ENCODE data around the gene GDF11. TPM values are rescaled to one million over a fixed set of nuclear protein-coding genes. Genes with fewer than 3 reads are reported as not detected.

GDF11 gene
- total and polyA plus RNA-seq, 7 experiments from 2014 or later, result 0.79 to 16.2 (median 6.9) TPM

DNA sequence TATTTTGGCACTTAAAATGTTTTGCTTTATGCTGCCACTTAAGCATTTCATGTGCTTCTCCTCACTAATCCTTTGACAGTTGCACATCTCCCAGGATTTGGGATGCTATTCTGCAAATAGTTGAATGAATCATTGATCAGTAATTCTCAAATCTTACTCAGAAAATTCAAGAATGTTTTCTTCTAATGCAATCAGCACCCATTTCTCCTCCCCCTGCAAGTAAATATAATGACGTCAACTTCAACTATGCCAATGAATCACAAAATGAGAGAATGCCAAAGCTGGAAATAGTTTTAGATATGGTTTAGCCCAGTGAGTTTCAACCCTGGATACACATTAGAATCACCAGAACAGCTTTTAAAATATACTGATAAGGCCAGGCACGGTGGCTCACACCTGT is 29.2 kb upstream of the GDF11 start:
- POLR2A ChIA-PET, result no interaction called here
- intact Hi-C loops (cut with micrococcal nuclease), result no loop called here
- peaks cover 0 to 7% (median 0%) of the 10 kb centered on the region in 11 donors for H3K9me3 Mint-ChIP-seq

DNA sequence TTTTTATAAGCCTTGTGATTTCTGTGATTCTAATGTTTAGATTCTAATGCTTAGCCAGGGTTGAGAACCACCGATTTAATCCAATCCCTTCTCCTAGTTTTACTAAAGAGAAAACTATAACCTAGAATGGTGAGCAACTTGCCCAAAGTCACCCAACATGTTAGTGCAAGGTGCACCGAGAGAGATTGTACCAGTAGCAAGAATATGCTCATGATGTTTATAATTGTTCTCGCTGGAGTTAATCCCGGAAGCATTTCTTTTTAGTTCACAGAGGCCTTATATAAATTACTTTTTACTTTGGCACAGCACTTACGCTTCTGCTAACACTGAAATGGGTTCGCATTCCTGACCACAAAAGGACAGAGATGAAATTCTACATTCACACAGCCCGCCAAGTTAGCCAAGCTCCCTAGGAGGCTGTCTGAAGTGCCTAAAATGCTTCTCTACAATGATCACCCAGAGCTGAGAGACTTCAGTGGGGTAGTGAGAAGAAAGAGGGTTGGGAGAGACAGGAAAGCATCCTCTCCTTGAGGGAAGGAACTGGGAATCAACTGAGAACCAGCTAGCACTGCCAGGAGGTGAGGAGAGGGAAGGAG is 27.7 kb upstream of the GDF11 start:
- Histone ChIP-seq H3K36me3 (ENCODE audit: control insufficient read depth in 2 of 3, insufficient read depth in 3 of 3, low read length in 3 of 3) (peaks cover 0 to 14% (median 5%) of the 10 kb centered on the region in 3 experiments), H3K9me3 (ENCODE audit: control insufficient read depth in 2 of 3, low read length in 3 of 3) (no peaks in the 10 kb centered on the region), H3K4me1 (ENCODE audit: control insufficient read depth in 2 of 2, insufficient read depth in 2 of 2, low read length in 2 of 2) (peaks cover 17 to 19% of the 10 kb centered on the region in 2 donors), H3K27ac (ENCODE audit: low read depth, low read length) (peak overlapping the region; percentile 92), H3K4me3 (ENCODE audit: low read length) (peak overlapping the region; percentile 96), H3K27me3 (ENCODE audit: control insufficient read depth in 2 of 2, insufficient read depth in 2 of 2, low read length in 2 of 2) (no peaks in the 10 kb centered on the region)
- H3K9me3 Mint-ChIP-seq, result peaks cover 0 to 7% (median 0%) of the 10 kb centered on the region in 11 donors
- CTCF ChIA-PET, result interaction anchor here (0.5 to 7.5 kb wide), 3 partner anchors 23 to 364 kb away, joined by 3 to 46 read pairs (median 5); no protein-coding TSS in a partner anchor
- H3K27me3 Mint-ChIP-seq, result peaks cover 0 to 28% (median 0%) of the 10 kb centered on the region in 5 donors
- H3K27ac Mint-ChIP-seq, result peak overlapping the region; percentile 91 to 98 (median 97)
- POLR2A ChIA-PET, result interaction anchor here (0.6 to 2.9 kb wide), 15 partner anchors 9 to 1468 kb away, joined by 3 to 24 read pairs (median 4); partner anchors contain the start of genes CD63, ORMDL2, RAB5B and SARNP
- no peak for ATAC-seq
- peaks cover 15 to 40% (median 35%) of the 10 kb centered on the region in 7 donors for H3K4me1 Mint-ChIP-seq
- intact Hi-C loops (cut with micrococcal nuclease), result loop anchor here in 1 of 2 donors (5.0 kb wide), 1 partner anchor 972 kb away; the partner anchor contains the start of gene PTGES3
- peak overlapping the region; percentile 83 to 98 (median 94) for H3K4me3 Mint-ChIP-seq
- DNase-seq, result no peak
- peaks cover 0 to 2% (median 0%) of the 10 kb centered on the region in 5 donors for H3K36me3 Mint-ChIP-seq

More for the DNA sequence above, 29.2 kb upstream of the GDF11 start:
- Mint-ChIP-seq H3K27ac (no peak overlapping the region), H3K27me3 (peaks cover 0 to 42% (median 12%) of the 10 kb centered on the region in 5 donors), H3K36me3 (no peaks in the 10 kb centered on the region), H3K4me3 (peak overlapping the region in 1 of 10 donors; percentile 9), H3K4me1 (peaks cover 21 to 42% (median 38%) of the 10 kb centered on the region in 7 donors)
- Histone ChIP-seq H3K9me3 (ENCODE audit: control insufficient read depth in 2 of 3, low read length in 3 of 3) (no peaks in the 10 kb centered on the region), H3K27me3 (ENCODE audit: control insufficient read depth in 2 of 2, insufficient read depth in 2 of 2, low read length in 2 of 2) (no peaks in the 10 kb centered on the region), H3K4me3 (ENCODE audit: low read length) (no peak overlapping the region), H3K4me1 (ENCODE audit: control insufficient read depth in 2 of 2, insufficient read depth in 2 of 2, low read length in 2 of 2) (peaks cover 15 to 19% of the 10 kb centered on the region in 2 donors), H3K27ac (ENCODE audit: low read depth, low read length) (no peak overlapping the region), H3K36me3 (ENCODE audit: control insufficient read depth in 2 of 3, insufficient read depth in 3 of 3, low read length in 3 of 3) (peaks cover 0 to 4% (median 2%) of the 10 kb centered on the region in 3 experiments)
- CTCF ChIA-PET, result no interaction called here
- no peak for ATAC-seq
- no peak for DNase-seq

DNA sequence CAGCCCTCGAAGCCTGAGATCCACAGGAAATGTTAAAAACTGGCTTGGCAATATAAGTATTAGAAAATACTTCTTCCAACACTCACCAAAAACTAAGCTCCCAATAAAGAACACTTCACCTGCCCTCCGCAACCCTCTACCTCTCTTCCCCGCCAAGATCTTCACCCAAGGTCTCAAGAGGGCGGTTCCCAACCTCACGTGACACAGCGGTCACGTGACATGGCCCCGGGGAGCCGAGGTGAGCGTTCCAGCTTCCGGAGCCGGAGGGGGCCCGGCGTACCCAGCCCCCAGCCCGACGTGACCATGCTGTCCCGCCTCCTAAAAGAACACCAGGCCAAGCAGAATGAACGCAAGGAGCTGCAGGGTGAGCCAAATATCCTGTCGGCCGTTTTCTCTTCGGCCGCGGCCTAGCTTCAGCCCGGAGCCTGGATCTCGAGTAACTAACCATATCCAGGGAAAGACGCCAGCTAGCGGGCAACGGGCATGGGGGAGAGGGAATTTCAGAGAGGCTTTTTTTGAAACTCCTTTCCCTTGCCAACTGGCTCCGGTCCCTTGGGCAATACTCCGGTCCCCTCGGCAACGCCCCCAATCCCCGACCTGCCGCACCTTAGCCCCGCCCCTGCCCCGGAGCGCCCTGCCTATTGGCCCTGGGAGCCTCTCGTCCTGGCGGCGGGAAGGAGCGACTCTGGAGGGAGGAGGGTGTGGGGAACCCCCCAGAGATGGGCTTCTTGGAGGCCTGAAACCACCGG is 26.9 kb upstream of the GDF11 start, which contains the start of gene BLOC1S1:
TSS of gene BLOC1S1 (plus strand) at position 214 of the 749 bp plus-strand sequence. CDS start at position 220, 6 bp downstream.
- DNase-seq (peak; percentile 82 to 95 (median 90)), ATAC-seq (peak; percentile 96)
- Histone ChIP-seq H3K4me1 (ENCODE audit: control insufficient read depth in 2 of 2, insufficient read depth in 2 of 2, low read length in 2 of 2) (peaks cover 19 to 23% of the 10 kb centered on the region in 2 donors), H3K4me3 (ENCODE audit: low read length) (peak within 1 kb of the TSS; percentile 96), H3K9me3 (ENCODE audit: control insufficient read depth in 2 of 3, low read length in 3 of 3) (no peaks in the 10 kb centered on the region), H3K27ac (ENCODE audit: low read depth, low read length) (peak within 1 kb of the TSS; percentile 92), H3K27me3 (ENCODE audit: control insufficient read depth in 2 of 2, insufficient read depth in 2 of 2, low read length in 2 of 2) (no peaks in the 10 kb centered on the region), H3K36me3 (ENCODE audit: control insufficient read depth in 2 of 3, insufficient read depth in 3 of 3, low read length in 3 of 3) (peaks cover 0 to 18% (median 7%) of the 10 kb centered on the region in 3 experiments)
- Mint-ChIP-seq H3K27me3 (peaks cover 0 to 21% (median 0%) of the 10 kb centered on the region in 5 donors), H3K4me3 (peak within 1 kb of the TSS; percentile 83 to 98 (median 94)), H3K9me3 (peaks cover 0 to 7% (median 0%) of the 10 kb centered on the region in 11 donors), H3K4me1 (peaks cover 15 to 41% (median 36%) of the 10 kb centered on the region in 7 donors), H3K36me3 (peaks cover 0 to 2% (median 0%) of the 10 kb centered on the region in 5 donors), H3K27ac (peak within 1 kb of the TSS; percentile 91 to 98 (median 97))
- intact Hi-C loops (cut with micrococcal nuclease), result loop anchor here (1.0 to 5.0 kb wide), 8 partner anchors 8 to 971 kb away; partner anchors contain the start of genes CD63 (in 2 of the 2), PTGES3 (in 1 of the 2), PYM1 (in 1 of the 2) and SARNP (in 1 of the 2)
- ChIA-PET CTCF (interaction anchor here (0.5 to 7.5 kb wide), 3 partner anchors 22 to 364 kb away, joined by 3 to 46 read pairs (median 5); no protein-coding TSS in a partner anchor), POLR2A (interaction anchor here (0.6 to 2.9 kb wide), 17 partner anchors 9 to 1467 kb away, joined by 3 to 24 read pairs (median 4); partner anchors contain the start of genes CBX5, CD63, DNAJC14 and ORMDL2)

DNA sequence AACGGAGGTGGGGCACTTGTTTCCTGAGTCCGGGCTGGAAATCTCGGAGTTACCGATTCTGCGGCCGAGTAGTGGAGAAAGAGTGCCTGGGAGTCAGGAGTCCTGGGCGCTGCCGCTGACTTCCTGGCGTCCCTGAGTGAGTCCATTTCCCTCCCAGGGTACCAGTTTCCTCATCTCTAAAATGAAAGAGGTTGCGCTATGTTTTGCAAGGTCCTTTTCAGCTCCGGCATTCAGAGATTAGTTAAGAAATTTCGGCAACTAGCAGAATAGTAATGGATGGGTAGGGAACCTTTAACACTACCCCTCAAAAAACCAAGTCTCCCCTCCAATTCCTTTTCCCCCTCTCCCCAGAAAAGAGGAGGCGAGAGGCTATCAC is 26.4 kb upstream of the GDF11 start:
- H3K27ac Mint-ChIP-seq, result peak overlapping the region; percentile 91 to 98 (median 97)
- ATAC-seq, result no peak
- Histone ChIP-seq H3K36me3 (ENCODE audit: control insufficient read depth in 2 of 3, insufficient read depth in 3 of 3, low read length in 3 of 3) (peaks cover 0 to 18% (median 7%) of the 10 kb centered on the region in 3 experiments), H3K4me1 (ENCODE audit: control insufficient read depth in 2 of 2, insufficient read depth in 2 of 2, low read length in 2 of 2) (peaks cover 19 to 23% of the 10 kb centered on the region in 2 donors), H3K4me3 (ENCODE audit: low read length) (peak overlapping the region; percentile 96), H3K27ac (ENCODE audit: low read depth, low read length) (peak overlapping the region; percentile 92), H3K27me3 (ENCODE audit: control insufficient read depth in 2 of 2, insufficient read depth in 2 of 2, low read length in 2 of 2) (no peaks in the 10 kb centered on the region), H3K9me3 (ENCODE audit: control insufficient read depth in 2 of 3, low read length in 3 of 3) (no peaks in the 10 kb centered on the region)
- peaks cover 0 to 2% (median 0%) of the 10 kb centered on the region in 5 donors for H3K36me3 Mint-ChIP-seq
- peaks cover 0 to 7% (median 0%) of the 10 kb centered on the region in 11 donors for H3K9me3 Mint-ChIP-seq
- intact Hi-C loops (cut with micrococcal nuclease), result loop anchor here (1.0 to 5.0 kb wide), 8 partner anchors 8 to 971 kb away; partner anchors contain the start of genes CD63 (in 2 of the 2), PTGES3 (in 1 of the 2), PYM1 (in 1 of the 2) and SARNP (in 1 of the 2)
- peak overlapping the region; percentile 83 to 98 (median 94) for H3K4me3 Mint-ChIP-seq
- peaks cover 0 to 20% (median 0%) of the 10 kb centered on the region in 5 donors for H3K27me3 Mint-ChIP-seq
- H3K4me1 Mint-ChIP-seq, result peaks cover 15 to 41% (median 36%) of the 10 kb centered on the region in 7 donors
- CTCF ChIA-PET, result interaction anchor here (1.5 to 7.5 kb wide), 2 partner anchors 21 to 30 kb away, joined by 5 to 46 read pairs; no protein-coding TSS in a partner anchor
- POLR2A ChIA-PET, result interaction anchor here (0.9 to 2.9 kb wide), 14 partner anchors 8 to 643 kb away, joined by 3 to 24 read pairs (median 6); partner anchors contain the start of genes CD63, DNAJC14, ORMDL2 and RAB5B
- DNase-seq, result no peak

DNA sequence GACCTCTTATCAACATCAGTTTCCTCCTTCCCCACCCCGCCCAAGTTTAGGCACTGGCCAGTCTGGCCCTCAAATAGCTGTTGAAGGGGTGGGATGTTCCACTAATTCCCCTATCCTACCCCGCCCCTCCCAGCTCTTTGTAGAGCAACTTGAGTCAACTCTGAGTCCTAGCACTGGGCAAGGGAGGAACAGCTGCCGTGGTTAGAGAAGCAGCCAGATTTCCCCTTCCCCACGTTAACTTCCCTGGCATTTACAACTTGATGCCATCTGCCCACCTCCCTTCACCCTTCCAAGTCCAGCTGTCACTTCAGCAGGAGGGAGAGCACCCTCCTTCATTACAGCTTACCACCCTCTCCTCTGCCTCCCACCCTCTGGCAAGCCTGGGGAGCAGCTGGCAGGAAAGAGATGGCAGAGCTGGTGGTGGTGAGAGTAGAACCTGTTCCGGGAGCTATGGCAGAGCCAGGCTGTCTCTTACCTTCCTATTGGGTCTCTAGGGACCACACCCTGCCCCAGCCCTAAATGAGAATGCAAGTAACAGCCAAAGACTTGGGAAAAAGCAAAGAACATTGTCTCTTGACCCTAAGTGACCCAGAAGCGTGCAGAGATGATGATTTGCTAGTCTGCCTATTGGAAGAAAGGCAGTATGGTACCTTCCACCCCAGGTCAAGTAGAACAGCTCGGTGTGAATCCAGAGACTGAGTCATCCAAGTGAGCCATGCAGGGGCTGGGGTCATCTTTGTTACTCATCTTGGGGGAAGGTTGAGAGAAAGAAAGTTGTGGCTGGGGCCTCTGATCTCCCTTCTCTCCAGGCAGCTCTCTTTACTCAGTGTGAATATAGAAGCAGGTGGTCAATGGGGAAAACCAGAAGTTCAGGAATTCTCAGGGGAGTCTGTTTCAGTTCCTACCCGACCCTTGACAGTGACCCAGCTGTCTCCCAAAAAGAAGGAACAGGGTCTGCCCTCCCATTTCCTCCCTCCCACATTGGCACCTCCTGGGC is 25.6 kb upstream of the GDF11 start:
- Mint-ChIP-seq H3K9me3 (peaks cover 0 to 7% (median 0%) of the 10 kb centered on the region in 11 donors), H3K4me3 (peak overlapping the region; percentile 83 to 98 (median 94)), H3K4me1 (peaks cover 15 to 41% (median 36%) of the 10 kb centered on the region in 7 donors), H3K27me3 (peaks cover 0 to 12% (median 0%) of the 10 kb centered on the region in 5 donors), H3K27ac (peak overlapping the region in 8 of 9 donors; percentile 52 to 98 (median 96)), H3K36me3 (peaks cover 0 to 2% (median 0%) of the 10 kb centered on the region in 5 donors)
- Histone ChIP-seq H3K4me1 (ENCODE audit: control insufficient read depth in 2 of 2, insufficient read depth in 2 of 2, low read length in 2 of 2) (peaks cover 19 to 23% of the 10 kb centered on the region in 2 donors), H3K27ac (ENCODE audit: low read depth, low read length) (peak overlapping the region; percentile 92), H3K27me3 (ENCODE audit: control insufficient read depth in 2 of 2, insufficient read depth in 2 of 2, low read length in 2 of 2) (no peaks in the 10 kb centered on the region), H3K4me3 (ENCODE audit: low read length) (peak overlapping the region; percentile 96), H3K9me3 (ENCODE audit: control insufficient read depth in 2 of 3, low read length in 3 of 3) (no peaks in the 10 kb centered on the region), H3K36me3 (ENCODE audit: control insufficient read depth in 2 of 3, insufficient read depth in 3 of 3, low read length in 3 of 3) (peaks cover 0 to 18% (median 7%) of the 10 kb centered on the region in 3 experiments)
- no peak for DNase-seq
- ChIA-PET POLR2A (interaction anchor here (0.5 to 2.9 kb wide), 9 partner anchors 7 to 1286 kb away, joined by 3 to 24 read pairs (median 4); partner anchors contain the start of genes CD63 and DNAJC14), CTCF (interaction anchor here (0.6 to 7.5 kb wide), 2 partner anchors 21 to 77 kb away, joined by 3 to 46 read pairs; no protein-coding TSS in a partner anchor)
- intact Hi-C loops (cut with micrococcal nuclease), result loop anchor here in 1 of 2 donors (2.0 to 5.0 kb wide), 3 partner anchors 21 to 970 kb away; partner anchors contain the start of gene PTGES3
- ATAC-seq, result no peak

Measured in naive thymus-derived CD4-positive, alpha-beta T cell (primary cell).